Activated CD4-positive, alpha-beta memory T cell treated with anti-CD3 and anti-CD28 coated beads, Interleukin-2, amount 10 ng/mL, durations not matched to agents 7 days and 5 days (primary cell): ENCODE data around the gene NCKAP5. TPM values are rescaled to one million over a fixed set of nuclear protein-coding genes. Genes with fewer than 3 reads are reported as not detected.

Experiments used
- CTCF ChIA-PET: fragments of 350-600 bp; sonication (Branson Sonifier 250); formaldehyde crosslinking; loops from one replicate; lab custom pipeline; 2021; ENCODE audit warnings: antibody characterized with exemption, inconsistent platforms; lab: Charles Lee
- POLR2A ChIA-PET: fragments of 350-600 bp; sonication (Branson Sonifier 250); formaldehyde crosslinking; loops from one replicate; lab custom pipeline; 2021; ENCODE audit warnings: antibody characterized with exemption; lab: Charles Lee
- DNase-seq: peaks from one replicate; pipeline ENCODE4 v3.0.0-alpha.2; 2020
- H3K27ac Mint-ChIP-seq: one replicate; pipeline ENCODE4 v1.8.0; 2021; ENCODE audit warnings: mild to moderate bottlenecking, mixed read lengths
- H3K27me3 Mint-ChIP-seq: one replicate; pipeline ENCODE4 v1.8.0; 2021; ENCODE audit warnings: mixed read lengths
- H3K36me3 Mint-ChIP-seq: one replicate; pipeline ENCODE4 v1.8.0; 2021; ENCODE audit warnings: low read depth, mixed read lengths
- H3K4me1 Mint-ChIP-seq: one replicate; pipeline ENCODE4 v1.8.0; 2021; ENCODE audit warnings: mixed read lengths
- H3K4me3 Mint-ChIP-seq: one replicate; pipeline ENCODE4 v1.8.0; 2021; ENCODE audit warnings: mild to moderate bottlenecking, mixed read lengths
- H3K9me3 Mint-ChIP-seq: one replicate; pipeline ENCODE4 v1.8.0; 2021; ENCODE audit warnings: mixed read lengths
- total RNA-seq, 2 experiments: library from RNA; stranded (reverse); gene quantifications; one replicate each; pipeline ENCODE4 v1.2.3, GENCODE V29; 2021

Gene NCKAP5
- total RNA-seq, 2 experiments from 2014 or later, result not detected

GRCh38 chr2:132955871-132956615, 612.2 kb downstream of the NCKAP5 start:
- DNase-seq, result no peak
- Mint-ChIP-seq H3K27ac (no peak overlapping the region), H3K9me3 (peaks cover 4% of the 10 kb centered on the region), H3K4me1 (no peaks in the 10 kb centered on the region), H3K36me3 (no peaks in the 10 kb centered on the region), H3K27me3 (no peaks in the 10 kb centered on the region), H3K4me3 (no peak overlapping the region)
- CTCF ChIA-PET, result no interaction called here
- POLR2A ChIA-PET, result interaction anchor here (0.6 kb wide), 1 partner anchor 57 kb away, joined by 3 read pairs; no protein-coding TSS in a partner anchor

GRCh38 chr2:132953771-132954170, 614.5 kb downstream of the NCKAP5 start:
- no peak for DNase-seq
- Mint-ChIP-seq H3K4me1 (no peaks in the 10 kb centered on the region), H3K27me3 (no peaks in the 10 kb centered on the region), H3K4me3 (no peak overlapping the region), H3K9me3 (peaks cover 4% of the 10 kb centered on the region), H3K27ac (no peak overlapping the region), H3K36me3 (no peaks in the 10 kb centered on the region)
- POLR2A ChIA-PET, result no interaction called here
- CTCF ChIA-PET, result no interaction called here

DNA sequence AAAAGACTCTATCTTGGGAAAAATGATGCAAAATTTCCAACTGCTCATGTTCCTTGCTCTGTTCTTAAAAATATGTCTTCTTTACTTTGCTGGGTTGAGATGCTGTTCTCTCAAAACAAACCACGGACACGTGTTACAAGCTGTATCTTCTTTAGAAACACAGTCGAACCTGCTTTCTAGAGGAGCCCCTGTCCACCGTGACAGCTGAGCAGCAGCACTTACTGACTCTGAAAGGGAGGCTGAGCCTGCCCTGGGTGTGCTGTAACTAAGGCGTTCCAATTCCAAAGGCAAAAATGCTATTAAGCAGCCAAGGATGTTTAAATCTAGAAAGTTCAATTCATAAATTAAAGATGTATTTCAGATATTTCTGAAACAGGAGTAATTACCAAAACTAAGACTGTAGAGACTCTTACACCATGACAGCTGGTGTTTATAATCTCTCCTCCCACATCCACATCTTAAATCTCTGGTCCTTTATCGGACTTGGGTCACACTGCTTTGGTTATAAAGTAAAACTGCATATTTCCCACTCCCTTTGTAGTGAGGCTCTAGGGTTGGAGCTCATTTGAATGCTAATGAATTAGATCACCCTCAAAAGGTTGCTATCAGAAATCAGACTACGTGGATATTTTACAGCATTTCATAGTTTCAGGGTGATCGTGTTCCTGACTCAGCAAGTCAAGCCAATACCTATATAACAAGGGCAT, 617.1 kb downstream of the NCKAP5 start:
- POLR2A ChIA-PET, result no interaction called here
- Mint-ChIP-seq H3K4me3 (no peak overlapping the region), H3K36me3 (no peaks in the 10 kb centered on the region), H3K27ac (no peak overlapping the region), H3K4me1 (no peaks in the 10 kb centered on the region), H3K9me3 (no peaks in the 10 kb centered on the region), H3K27me3 (no peaks in the 10 kb centered on the region)
- CTCF ChIA-PET, result no interaction called here
- no peak for DNase-seq

- H3K27ac Mint-ChIP-seq, result no peak overlapping the region
- H3K4me3 Mint-ChIP-seq, result no peak overlapping the region
- ChIA-PET POLR2A (no interaction called here), CTCF (no interaction called here)
- no peak for DNase-seq
- no peaks in the 10 kb centered on the region for H3K4me1 Mint-ChIP-seq
- no peaks in the 10 kb centered on the region for H3K27me3 Mint-ChIP-seq
- no peaks in the 10 kb centered on the region for H3K9me3 Mint-ChIP-seq
- H3K36me3 Mint-ChIP-seq, result no peaks in the 10 kb centered on the region
Measured at GRCh38 chr2:132949108-132949507, 619.2 kb downstream of the NCKAP5 start.

GRCh38 chr2:132948211-132948610, 620.1 kb downstream of the NCKAP5 start:
- Mint-ChIP-seq H3K36me3 (no peaks in the 10 kb centered on the region), H3K4me1 (no peaks in the 10 kb centered on the region)
- CTCF ChIA-PET, result no interaction called here

DNA sequence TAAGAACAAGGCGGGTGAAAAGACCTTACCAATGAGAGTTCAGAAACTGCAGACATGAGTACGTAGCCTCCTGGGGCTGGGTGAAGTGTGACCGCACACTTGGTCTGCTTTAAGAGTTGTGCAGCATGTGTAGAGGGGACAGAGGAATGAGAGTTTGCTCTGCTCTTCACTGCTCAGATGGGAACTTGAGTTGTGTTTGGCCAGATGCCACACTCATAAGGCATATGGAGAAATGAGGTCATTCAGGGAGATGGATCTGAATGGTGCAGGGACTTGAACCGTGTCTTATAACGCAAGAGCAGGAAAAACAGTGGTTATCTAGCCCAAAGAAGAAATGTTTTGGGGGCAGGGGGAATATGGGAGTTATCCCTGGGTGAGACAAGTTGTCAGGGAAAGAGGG, 624.4 kb downstream of the NCKAP5 start:
- CTCF ChIA-PET, result no interaction called here
- POLR2A ChIA-PET, result no interaction called here
- Mint-ChIP-seq H3K27me3 (no peaks in the 10 kb centered on the region), H3K36me3 (no peaks in the 10 kb centered on the region), H3K4me1 (no peaks in the 10 kb centered on the region), H3K4me3 (no peak overlapping the region), H3K27ac (no peak overlapping the region), H3K9me3 (peaks cover 3% of the 10 kb centered on the region)
- DNase-seq, result no peak

More at GRCh38 chr2:132948211-132948610, 620.1 kb downstream of the NCKAP5 start:
- H3K27ac Mint-ChIP-seq, result no peak overlapping the region
- H3K27me3 Mint-ChIP-seq, result no peaks in the 10 kb centered on the region
- POLR2A ChIA-PET, result no interaction called here
- no peak overlapping the region for H3K4me3 Mint-ChIP-seq
- no peak for DNase-seq
- H3K9me3 Mint-ChIP-seq, result peaks cover 3% of the 10 kb centered on the region

GRCh38 chr2:132941296-132942020, 626.8 kb downstream of the NCKAP5 start:
- Mint-ChIP-seq H3K27ac (no peak overlapping the region), H3K4me3 (no peak overlapping the region), H3K4me1 (no peaks in the 10 kb centered on the region), H3K36me3 (no peaks in the 10 kb centered on the region), H3K27me3 (no peaks in the 10 kb centered on the region), H3K9me3 (peaks cover 3% of the 10 kb centered on the region)
- DNase-seq, result no peak
- ChIA-PET POLR2A (no interaction called here), CTCF (no interaction called here)

DNA sequence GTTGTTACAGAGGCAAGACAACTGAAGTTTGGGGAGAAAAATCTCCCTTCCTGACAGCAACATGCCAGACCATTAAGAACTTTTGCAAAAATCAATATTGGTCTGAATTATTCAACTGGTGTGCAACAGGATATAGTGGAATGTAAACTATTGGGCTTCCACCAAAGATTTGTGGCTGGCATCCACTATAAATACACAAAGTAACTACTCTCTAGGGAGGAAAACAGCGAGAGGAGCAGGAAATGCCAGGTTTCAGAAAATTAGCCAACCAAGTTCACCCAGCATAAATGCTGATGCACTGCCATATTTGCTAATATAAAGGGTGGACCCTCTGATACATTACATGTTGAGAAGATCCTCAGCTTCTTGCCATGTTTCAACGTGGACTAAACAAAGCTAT, 630.6 kb downstream of the NCKAP5 start:
- no peaks in the 10 kb centered on the region for H3K36me3 Mint-ChIP-seq
- DNase-seq, result no peak
- H3K9me3 Mint-ChIP-seq, result no peaks in the 10 kb centered on the region
- H3K4me1 Mint-ChIP-seq, result no peaks in the 10 kb centered on the region
- H3K4me3 Mint-ChIP-seq, result no peak overlapping the region
- H3K27me3 Mint-ChIP-seq, result no peaks in the 10 kb centered on the region
- POLR2A ChIA-PET, result no interaction called here
- CTCF ChIA-PET, result no interaction called here
- no peak overlapping the region for H3K27ac Mint-ChIP-seq

GRCh38 chr2:132936791-132937190, 631.5 kb downstream of the NCKAP5 start:
- Mint-ChIP-seq H3K27me3 (no peaks in the 10 kb centered on the region), H3K27ac (no peak overlapping the region), H3K4me1 (no peaks in the 10 kb centered on the region), H3K9me3 (no peaks in the 10 kb centered on the region), H3K4me3 (no peak overlapping the region), H3K36me3 (no peaks in the 10 kb centered on the region)
- ChIA-PET CTCF (no interaction called here), POLR2A (no interaction called here)
- no peak for DNase-seq

- Mint-ChIP-seq H3K4me3 (no peak overlapping the region), H3K27me3 (no peaks in the 10 kb centered on the region), H3K36me3 (no peaks in the 10 kb centered on the region), H3K27ac (no peak overlapping the region), H3K9me3 (no peaks in the 10 kb centered on the region), H3K4me1 (no peaks in the 10 kb centered on the region)
- ChIA-PET CTCF (no interaction called here), POLR2A (no interaction called here)
- no peak for DNase-seq
Measured at GRCh38 chr2:132936261-132936660, 632.0 kb downstream of the NCKAP5 start.

DNA sequence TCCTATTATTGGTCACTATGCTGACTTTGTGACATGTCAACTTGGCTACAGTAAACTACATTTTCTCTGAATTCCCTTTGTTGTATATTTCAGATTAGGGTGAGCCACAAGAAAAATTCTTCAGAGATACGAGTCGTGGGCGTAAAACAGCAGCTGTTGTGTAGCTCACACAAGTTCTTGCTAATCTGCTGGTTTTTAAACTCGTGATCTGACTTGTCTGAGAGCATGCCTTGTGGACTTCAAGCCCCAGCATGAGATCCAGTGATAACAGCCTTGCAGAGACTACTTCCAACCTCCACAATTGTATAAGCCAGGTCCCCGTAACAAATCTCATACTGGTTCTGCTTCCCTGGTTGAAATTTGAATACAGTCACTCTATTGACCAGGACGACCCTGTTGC, 638.5 kb downstream of the NCKAP5 start:
- H3K4me3 Mint-ChIP-seq, result no peak overlapping the region
- H3K27ac Mint-ChIP-seq, result no peak overlapping the region
- no peaks in the 10 kb centered on the region for H3K9me3 Mint-ChIP-seq
- ChIA-PET POLR2A (no interaction called here), CTCF (no interaction called here)
- H3K27me3 Mint-ChIP-seq, result no peaks in the 10 kb centered on the region
- H3K4me1 Mint-ChIP-seq, result no peaks in the 10 kb centered on the region
- no peak for DNase-seq
- H3K36me3 Mint-ChIP-seq, result no peaks in the 10 kb centered on the region

DNA sequence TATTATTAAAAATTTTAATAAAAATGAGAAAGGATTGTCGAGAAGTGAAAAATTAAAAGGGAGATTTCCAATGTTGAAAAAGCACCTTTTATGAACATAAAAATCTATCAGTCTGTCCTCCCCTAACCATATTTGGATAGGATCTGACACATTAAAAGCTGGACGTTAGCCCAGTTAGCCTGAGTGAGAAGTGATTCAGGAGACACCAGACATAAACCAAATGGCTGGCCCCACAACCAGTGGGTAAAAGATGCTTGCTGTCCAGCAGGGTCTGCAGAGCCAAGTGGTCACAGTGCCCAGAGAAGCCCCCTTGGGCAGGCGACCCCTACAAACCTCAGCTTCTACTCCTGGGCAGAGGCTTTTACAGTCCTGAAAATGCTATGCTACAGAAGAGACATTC, 644.5 kb downstream of the NCKAP5 start:
- POLR2A ChIA-PET, result no interaction called here
- Mint-ChIP-seq H3K27me3 (no peaks in the 10 kb centered on the region), H3K27ac (no peak overlapping the region), H3K9me3 (peaks cover 2% of the 10 kb centered on the region), H3K4me3 (no peak overlapping the region), H3K4me1 (no peaks in the 10 kb centered on the region), H3K36me3 (no peaks in the 10 kb centered on the region)
- DNase-seq, result no peak
- CTCF ChIA-PET, result no interaction called here

GRCh38 chr2:132915812-132916549, 652.3 kb downstream of the NCKAP5 start:
- POLR2A ChIA-PET, result no interaction called here
- Mint-ChIP-seq H3K27ac (no peak overlapping the region), H3K36me3 (no peaks in the 10 kb centered on the region), H3K9me3 (no peaks in the 10 kb centered on the region), H3K4me1 (no peaks in the 10 kb centered on the region), H3K4me3 (no peak overlapping the region), H3K27me3 (no peaks in the 10 kb centered on the region)
- CTCF ChIA-PET, result no interaction called here
- no peak for DNase-seq
